B cell (primary cell): ENCODE data around the gene CHD9.

Experiments
- EZH2 ChIP-seq: IDR thresholded peaks from 2 replicates; pipeline ENCODE4 v1.6.1; 2012; ENCODE audit warnings: borderline replicate concordance, low read depth, mild to moderate bottlenecking, moderate library complexity, low read length; ENCODE audit not compliant: insufficient read depth, poor library complexity, severe bottlenecking
- TF ChIP-seq, protein P1 (sequence below): fragments of 200-600 bp; IDR thresholded peaks from one replicate; pipeline ENCODE4 v1.8.0; 2022; ENCODE audit warnings: antibody characterized with exemption, mild to moderate bottlenecking

- TF ChIP-seq, protein P1, sequence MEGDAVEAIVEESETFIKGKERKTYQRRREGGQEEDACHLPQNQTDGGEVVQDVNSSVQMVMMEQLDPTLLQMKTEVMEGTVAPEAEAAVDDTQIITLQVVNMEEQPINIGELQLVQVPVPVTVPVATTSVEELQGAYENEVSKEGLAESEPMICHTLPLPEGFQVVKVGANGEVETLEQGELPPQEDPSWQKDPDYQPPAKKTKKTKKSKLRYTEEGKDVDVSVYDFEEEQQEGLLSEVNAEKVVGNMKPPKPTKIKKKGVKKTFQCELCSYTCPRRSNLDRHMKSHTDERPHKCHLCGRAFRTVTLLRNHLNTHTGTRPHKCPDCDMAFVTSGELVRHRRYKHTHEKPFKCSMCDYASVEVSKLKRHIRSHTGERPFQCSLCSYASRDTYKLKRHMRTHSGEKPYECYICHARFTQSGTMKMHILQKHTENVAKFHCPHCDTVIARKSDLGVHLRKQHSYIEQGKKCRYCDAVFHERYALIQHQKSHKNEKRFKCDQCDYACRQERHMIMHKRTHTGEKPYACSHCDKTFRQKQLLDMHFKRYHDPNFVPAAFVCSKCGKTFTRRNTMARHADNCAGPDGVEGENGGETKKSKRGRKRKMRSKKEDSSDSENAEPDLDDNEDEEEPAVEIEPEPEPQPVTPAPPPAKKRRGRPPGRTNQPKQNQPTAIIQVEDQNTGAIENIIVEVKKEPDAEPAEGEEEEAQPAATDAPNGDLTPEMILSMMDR: no peak
- TF ChIP-seq EZH2: no peak
Measured at GRCh38 chr16:53234836-53235235, 180.0 kb downstream of the CHD9 start.
